SK-N-SH (cell line): ENCODE data around the gene VPS9D1. TPM values are rescaled to one million over a fixed set of nuclear protein-coding genes. Genes with fewer than 3 reads are reported as not detected.

Source experiments
- CTCF ChIA-PET: fragments of 300-600, 350-600 bp; formaldehyde crosslinking; extraction: SDS; loops from one replicate; lab custom pipeline; 2021; lab: Yijun Ruan, JAX
- POLR2A ChIA-PET: fragments of 350-600 bp; sonication (Branson Sonifier 250); formaldehyde crosslinking; extraction: SDS; loops from one replicate; lab custom pipeline; 2020; ENCODE audit warnings: antibody characterized with exemption, inconsistent platforms; lab: Yijun Ruan, JAX
- DNase-seq: peaks from one replicate; pipeline ENCODE4 v3.0.0; 2012
- H2AFZ ChIP-seq: fragments of 200-600 bp; sonication (generic); 2 replicates; pipeline ENCODE4 v1.8.1; 2016; ENCODE audit warnings: antibody characterized with exemption, mild to moderate bottlenecking, low read depth
- H3F3A ChIP-seq: fragments of 200-600 bp; sonication (generic); replicated peaks from 2 replicates; pipeline ENCODE3; 2016; ENCODE audit warnings: antibody characterized with exemption, mild to moderate bottlenecking; ENCODE audit not compliant: insufficient read depth
- H3K27ac ChIP-seq, 2 experiments: fragments of 200-500 bp in 1 of 2; fragments of 200-600 bp in 1 of 2; sonication (Bioruptor generic) in 1 of 2; sonication (generic), shearing (Covaris generic) in 1 of 2; 2 replicates each; pipeline versions ENCODE4 v1.5.1 to v1.6.1; 2014 to 2016; ENCODE audit warnings: low read depth in 2 of 2, inconsistent platforms in 1 of 2, low read length in 1 of 2, mild to moderate bottlenecking in 1 of 2, mixed read lengths in 1 of 2
- H3K27me3 ChIP-seq: fragments of 200-600 bp; sonication (generic), shearing (Covaris generic); 2 replicates; pipeline ENCODE4 v1.6.1; 2016; ENCODE audit warnings: mixed run types; ENCODE audit not compliant: insufficient read depth
- H3K36me3 ChIP-seq, 2 experiments: fragments of 200-500 bp in 1 of 2; fragments of 200-600 bp in 1 of 2; sonication (Bioruptor generic) in 1 of 2; sonication (generic) in 1 of 2; replicated peaks in 1 of 2; 2 replicates each; pipeline versions ENCODE3 to v1.5.1; 2014 to 2016; ENCODE audit warnings: low read length in 1 of 2, mild to moderate bottlenecking in 1 of 2; ENCODE audit not compliant: insufficient read depth in 2 of 2, control insufficient read depth in 1 of 2
- H3K4me1 ChIP-seq, 2 experiments: fragments of 200-500 bp in 1 of 2; fragments of 200-600 bp in 1 of 2; sonication (Bioruptor generic) in 1 of 2; sonication (generic), shearing (Covaris generic) in 1 of 2; 2 replicates each; pipeline versions ENCODE4 v1.5.1 to v1.6.1; 2014 to 2016; ENCODE audit warnings: low read depth in 1 of 2, low read length in 1 of 2, mixed run types in 1 of 2; ENCODE audit not compliant: insufficient read depth in 2 of 2, control insufficient read depth in 1 of 2
- H3K4me2 ChIP-seq: fragments of 200-600 bp; sonication (generic), shearing (Covaris generic); 2 replicates; pipeline ENCODE4 v1.6.1; 2017; ENCODE audit warnings: mixed run types
- H3K4me3 ChIP-seq, 2 experiments: fragments of 200-500 bp in 1 of 2; fragments of 200-600 bp in 1 of 2; sonication (Bioruptor generic) in 1 of 2; sonication (generic), shearing (Covaris generic) in 1 of 2; 2 replicates each; pipeline versions ENCODE4 v1.5.1 to v1.8.1; 2014 to 2016; ENCODE audit warnings: low read depth in 2 of 2, inconsistent platforms in 1 of 2, low read length in 1 of 2, mild to moderate bottlenecking in 1 of 2, mixed read lengths in 1 of 2, moderate library complexity in 1 of 2
- H3K79me2 ChIP-seq: fragments of 200-600 bp; sonication (generic); 2 replicates; pipeline ENCODE4 v1.8.1; 2017; ENCODE audit warnings: mild to moderate bottlenecking; ENCODE audit not compliant: insufficient read depth
- H3K9ac ChIP-seq: fragments of 200-600 bp; sonication (generic); 2 replicates; pipeline ENCODE4 v1.6.1; 2017; ENCODE audit warnings: mixed run types
- H3K9me2 ChIP-seq: fragments of 200-600 bp; sonication (generic); 2 replicates; pipeline ENCODE4 v1.6.1; 2017; ENCODE audit warnings: mixed run types
- H3K9me3 ChIP-seq: fragments of 200-600 bp; sonication (generic); 2 replicates; pipeline ENCODE4 v1.6.1; 2017; ENCODE audit warnings: mixed run types, mild to moderate bottlenecking, moderate library complexity
- H4K20me1 ChIP-seq: fragments of 200-600 bp; sonication (generic); 2 replicates; pipeline ENCODE4 v1.6.1; 2017; ENCODE audit warnings: mild to moderate bottlenecking, mixed run types; ENCODE audit not compliant: insufficient read depth
- CHD2 ChIP-seq: fragments of 150-350 bp; IDR thresholded peaks from 2 replicates; pipeline ENCODE4 v1.6.1; 2018; ENCODE audit warnings: low read length; ENCODE audit not compliant: partially characterized antibody
- CTCF ChIP-seq: fragments of 200-600 bp; sonication (generic); IDR thresholded peaks from 2 replicates; pipeline ENCODE4 v1.6.1; 2017; ENCODE audit warnings: antibody characterized with exemption, mild to moderate bottlenecking, moderate library complexity
- EP300 ChIP-seq, 2 experiments: IDR thresholded peaks; 2 replicates each; pipeline versions ENCODE4 v1.4.0 to v1.6.1; 2012; ENCODE audit warnings: borderline replicate concordance in 1 of 2, low read depth in 1 of 2, low read length in 1 of 2
- EZH2phosphoT487 ChIP-seq: fragments of 200-600 bp; sonication (generic); IDR thresholded peaks from 2 replicates; pipeline ENCODE4 v1.6.1; 2017; ENCODE audit warnings: low read depth, mixed run types, mild to moderate bottlenecking, antibody characterized with exemption, moderate library complexity, borderline replicate concordance
- FOXM1 ChIP-seq: IDR thresholded peaks from 2 replicates; pipeline ENCODE4 v1.4.0; 2012; ENCODE audit warnings: low read depth, mild to moderate bottlenecking
- GABPA ChIP-seq: IDR thresholded peaks from 2 replicates; pipeline ENCODE4 v1.4.0; 2012; ENCODE audit warnings: low read depth, mild to moderate bottlenecking
- GATA2 ChIP-seq: sonication (generic); formaldehyde crosslinking; IDR thresholded peaks from 2 replicates; pipeline ENCODE4 v1.5.0; 2020; ENCODE audit warnings: mild to moderate bottlenecking, missing genetic modification reagents
- MAX ChIP-seq: IDR thresholded peaks from 2 replicates; pipeline ENCODE4 v1.4.0; 2012; ENCODE audit warnings: low read depth
- MEF2A ChIP-seq: IDR thresholded peaks from 2 replicates; pipeline ENCODE4 v1.4.0; 2012; ENCODE audit warnings: low read depth, borderline replicate concordance
- POLR2AphosphoS5 ChIP-seq: IDR thresholded peaks from 2 replicates; pipeline ENCODE4 v1.6.1; 2012; ENCODE audit warnings: low read depth, low read length
- RAD21 ChIP-seq: IDR thresholded peaks from 2 replicates; pipeline ENCODE4 v1.6.1; 2012; ENCODE audit warnings: mild to moderate bottlenecking, low read length
- RFX5 ChIP-seq: IDR thresholded peaks from 2 replicates; pipeline ENCODE4 v1.6.1; 2012; ENCODE audit warnings: mild to moderate bottlenecking, improper control_type of control experiment, low read length
- RXRA ChIP-seq: IDR thresholded peaks from 2 replicates; pipeline ENCODE4 v1.4.0; 2012; ENCODE audit warnings: low read depth, mild to moderate bottlenecking, borderline replicate concordance
- SIN3A ChIP-seq: IDR thresholded peaks from 2 replicates; pipeline ENCODE4 v1.6.1; 2012; ENCODE audit warnings: low read depth, mild to moderate bottlenecking, low read length, moderate library complexity, borderline replicate concordance
- SMC3 ChIP-seq: IDR thresholded peaks from 2 replicates; pipeline ENCODE4 v1.6.1; 2012; ENCODE audit warnings: low read depth, low read length, improper control_type of control experiment
- TAF1 ChIP-seq: IDR thresholded peaks from 2 replicates; pipeline ENCODE4 v1.6.1; 2012; ENCODE audit warnings: low read depth, mild to moderate bottlenecking, low read length, moderate library complexity, borderline replicate concordance
- TCF12 ChIP-seq: IDR thresholded peaks from 2 replicates; pipeline ENCODE4 v1.4.0; 2012
- TEAD4 ChIP-seq: IDR thresholded peaks from 2 replicates; pipeline ENCODE4 v1.4.0; 2012; ENCODE audit warnings: mild to moderate bottlenecking, borderline replicate concordance; ENCODE audit not compliant: insufficient read depth
- USF1 ChIP-seq: IDR thresholded peaks from 2 replicates; pipeline ENCODE4 v1.4.0; 2012; ENCODE audit warnings: low read depth, borderline replicate concordance
- USF2 ChIP-seq: fragments of 150-350 bp; IDR thresholded peaks from 2 replicates; pipeline ENCODE4 v1.6.1; 2017; ENCODE audit warnings: antibody characterized with exemption, low read length, low read depth, borderline replicate concordance
- ZBTB33 ChIP-seq: IDR thresholded peaks from 2 replicates; pipeline ENCODE4 v1.4.0; 2012; ENCODE audit warnings: low read depth, borderline replicate concordance
- WGBS: methylation state at CpG from one replicate; pipeline ENCODE4 v1.1.6; 2017; ENCODE audit warnings: low lambda C conversion rate; 5-methylcytosine and 5-hydroxymethylcytosine counted together
- polyA plus RNA-seq, 3 experiments: library from polyadenylated mRNA; depleted of rRNA; stranded (reverse); fragments of >200 nt; gene quantifications; 2 replicates each; pipeline ENCODE4 v1.2.3, GENCODE V29; 2012

VPS9D1 gene
- polyA plus RNA-seq, 1 of the 3 experiments (the other 2 are of a cell fraction) = 10.1 TPM

- POLR2A ChIA-PET = no interaction called here
- peaks cover 21% of the 10 kb centered on the region; the same call in 1 of the 2 replicates for H3K79me2 ChIP-seq
- H3K4me1 ChIP-seq = no peaks in the 10 kb centered on the region; a peak in 1 of 4 replicates
- CTCF ChIA-PET = interaction anchor here (0.9 to 1.2 kb wide), 2 partner anchors 19 to 127 kb away, joined by 3 read pairs; no protein-coding TSS in a partner anchor
- H3K9me2 ChIP-seq = no peaks in the 10 kb centered on the region
- H3F3A ChIP-seq = peaks cover 9% of the 10 kb centered on the region
- 88% methylated on average over 14 of the region's 17 CpGs for WGBS
- H3K27me3 ChIP-seq = no peaks in the 10 kb centered on the region
- DNase-seq = no peak
- H4K20me1 ChIP-seq = no peaks in the 10 kb centered on the region; the same call in 1 of the 2 replicates
- no peak overlapping the region for H3K9ac ChIP-seq
- H3K4me3 ChIP-seq = no peak overlapping the region
- peaks cover 51 to 59% of the 10 kb centered on the region in 2 experiments for H3K36me3 ChIP-seq
- no peak overlapping the region for H3K4me2 ChIP-seq
- H3K27ac ChIP-seq = no peak overlapping the region
- no peak overlapping the region for H2AFZ ChIP-seq
- H3K9me3 ChIP-seq = no peaks in the 10 kb centered on the region
- TF ChIP-seq RFX5 (no peak), FOXM1 (no peak), RXRA (no peak), USF2 (no peak), ZBTB33 (no peak), TCF12 (no peak), EZH2phosphoT487 (no peak), SIN3A (no peak), MEF2A (no peak), SMC3 (no peak), CTCF (no peak)
- TF ChIP-seq, all 33 proteins: peak for 0
Measured at GRCh38 chr16:89733322-89733721, 12.6 kb upstream of the VPS9D1 start.

- Histone ChIP-seq H3K4me3 (no peak overlapping the region), H3K4me1 (no peaks in the 10 kb centered on the region; a peak in 1 of 4 replicates), H3K9ac (no peak overlapping the region), H3K79me2 (peaks cover 21% of the 10 kb centered on the region; the same call in 1 of the 2 replicates), H3K36me3 (peaks cover 51 to 55% of the 10 kb centered on the region in 2 experiments), H3K9me3 (no peaks in the 10 kb centered on the region), H3K4me2 (no peak overlapping the region), H3K27ac (no peak overlapping the region), H2AFZ (no peak overlapping the region), H4K20me1 (no peaks in the 10 kb centered on the region; the same call in 1 of the 2 replicates), H3K9me2 (no peaks in the 10 kb centered on the region), H3F3A (peaks cover 9% of the 10 kb centered on the region), H3K27me3 (no peaks in the 10 kb centered on the region)
- ChIA-PET POLR2A (no interaction called here), CTCF (interaction anchor here (1.2 kb wide), 1 partner anchor 19 kb away, joined by 3 read pairs; no protein-coding TSS in a partner anchor)
- 96% methylated on average over 8 of the region's 9 CpGs for WGBS
- no peak for TF ChIP-seq GATA2 (CRISPR knock-in tag)
- no peak for TF ChIP-seq TAF1
- no peak for TF ChIP-seq RAD21
- TF ChIP-seq POLR2AphosphoS5 = no peak
- TF ChIP-seq RXRA = no peak
- TF ChIP-seq MEF2A = no peak
- no peak for TF ChIP-seq USF2
- no peak for TF ChIP-seq EP300 (IDR thresholded peaks at IDR 0.05; ENCODE audit: borderline replicate concordance in 1 of 2, low read depth in 1 of 2, low read length in 1 of 2)
- TF ChIP-seq GABPA = no peak
- no peak for TF ChIP-seq TEAD4
- no peak for TF ChIP-seq CHD2
- TF ChIP-seq USF1 = no peak
- no peak for TF ChIP-seq MAX
- DNase-seq = no peak
Measured at GRCh38 chr16:89732918-89733242, 12.2 kb upstream of the VPS9D1 start.
